Measurements from ENCODE around the gene KLHL12. TPM values are rescaled to one million over a fixed set of nuclear protein-coding genes. Genes with fewer than 3 reads are reported as not detected.
A peak's percentile ranks its signal among the peaks of the same experiment; 100 is the strongest.

KLHL12 gene
- total and polyA plus RNA-seq, 8 donors = 10.4 to 97.3 (median 20.0) TPM

- Histone ChIP-seq H3K36me3 (peaks cover 12 to 46% (median 36%) of the 10 kb centered on the region in 4 donors), H3K4me3 (no peak overlapping the region), H3K9me3 (no peaks in the 10 kb centered on the region), H3K27ac (no peak overlapping the region), H3K4me1 (peaks cover 38 to 49% (median 42%) of the 10 kb centered on the region in 4 donors), H3K27me3 (no peaks in the 10 kb centered on the region)
- intact Hi-C loops (cut with DNase I; ENCODE audit: low total_unique reads) = no loop called here
- no peak for DNase-seq
- WGBS, 5 donors = 89 to 96% (median 95%) methylated on average over 5 of the region's 5 CpGs
- no peak for TF ChIP-seq POLR2A (IDR thresholded peaks at IDR 0.05)
- TF ChIP-seq POLR2AphosphoS5 (IDR thresholded peaks at IDR 0.05) = no peak
- no peak for TF ChIP-seq EP300 (IDR thresholded peaks at IDR 0.05)
- no peak for TF ChIP-seq CTCF (IDR thresholded peaks at IDR 0.05)
Observed at GRCh38 chr1:202961220-202961880, 34.3 kb upstream of the KLHL12 start.

- intact Hi-C loops (cut with DNase I; ENCODE audit: low total_unique reads) = no loop called here
- Histone ChIP-seq H3K9me3 (no peaks in the 10 kb centered on the region), H3K36me3 (peaks cover 12 to 43% (median 31%) of the 10 kb centered on the region in 4 donors), H3K27me3 (no peaks in the 10 kb centered on the region), H3K4me3 (no peak overlapping the region), H3K27ac (peak overlapping the region; percentile 37 to 98 (median 97)), H3K4me1 (peaks cover 39 to 49% (median 42%) of the 10 kb centered on the region in 4 donors)
- TF ChIP-seq EP300 (IDR thresholded peaks at IDR 0.05) (no peak), CTCF (IDR thresholded peaks at IDR 0.05) (no peak), POLR2A (IDR thresholded peaks at IDR 0.05) (no peak), POLR2AphosphoS5 (IDR thresholded peaks at IDR 0.05) (no peak)
- peak in 1 of 2 donors; percentile 52 for DNase-seq
- WGBS, 5 donors = 35 to 52% (median 42%) methylated on average over 1 of the region's 1 CpG
Observed at GRCh38 chr1:202959276-202959620, 32.2 kb upstream of the KLHL12 start.

GRCh38 chr1:202958544-202959275, 31.7 kb upstream of the KLHL12 start:
- Histone ChIP-seq H3K36me3 (peaks cover 12 to 37% (median 25%) of the 10 kb centered on the region in 4 donors), H3K27ac (peak overlapping the region; percentile 88 to 98 (median 97)), H3K4me1 (peaks cover 41 to 53% (median 46%) of the 10 kb centered on the region in 4 donors), H3K4me3 (peak overlapping the region; percentile 84 to 99 (median 89)), H3K27me3 (no peaks in the 10 kb centered on the region), H3K9me3 (no peaks in the 10 kb centered on the region)
- WGBS, 5 donors = 2 to 4% (median 3%) methylated on average over 10 of the region's 10 CpGs
- intact Hi-C loops (cut with DNase I; ENCODE audit: low total_unique reads) = no loop called here
- DNase-seq = peak in 1 of 2 donors; percentile 49
- TF ChIP-seq EP300 (IDR thresholded peaks at IDR 0.05) (no peak), POLR2AphosphoS5 (IDR thresholded peaks at IDR 0.05) (no peak), POLR2A (IDR thresholded peaks at IDR 0.05) (no peak), CTCF (IDR thresholded peaks at IDR 0.05) (no peak)

GRCh38 chr1:202957733-202958543, 30.9 kb upstream of the KLHL12 start, which contains the start of gene ADIPOR1:
Gene ADIPOR1, minus strand, starts transcription at chr1:202958312. Its CDS starts 7,242 bp downstream, at chr1:202951070.
- H3K4me1 ChIP-seq = peaks cover 41 to 61% (median 53%) of the 10 kb centered on the region in 4 donors
- peaks cover 12 to 30% (median 18%) of the 10 kb centered on the region in 4 donors for H3K36me3 ChIP-seq
- peak; percentile 95 to 97 for DNase-seq
- peak within 1 kb of the TSS; percentile 95 to 98 (median 97) for H3K27ac ChIP-seq
- intact Hi-C loops (cut with DNase I; ENCODE audit: low total_unique reads) = no loop called here
- H3K9me3 ChIP-seq = no peaks in the 10 kb centered on the region
- TF ChIP-seq POLR2AphosphoS5 (IDR thresholded peaks at IDR 0.05) (peak; percentile 84 to 93 (median 91)), CTCF (IDR thresholded peaks at IDR 0.05) (peak in 3 of 7 experiments; percentile 9 to 36 (median 19)), EP300 (IDR thresholded peaks at IDR 0.05) (no peak)
- H3K27me3 ChIP-seq = no peaks in the 10 kb centered on the region
- WGBS, 5 donors = 0 to 1% (median 0%) methylated on average over 27 to 86 of the region's 86 CpGs
- peak within 1 kb of the TSS; percentile 84 to 99 (median 89) for H3K4me3 ChIP-seq

All from stomach (tissue), 9 donors.